ENCODE data around the gene RNU1-4.
"Not testable (repeated sequence)": the region's sequence is repeated elsewhere in the genome, so short reads cannot be mapped to it uniquely, and the experiment has no call there.

Gene RNU1-4

DNA sequence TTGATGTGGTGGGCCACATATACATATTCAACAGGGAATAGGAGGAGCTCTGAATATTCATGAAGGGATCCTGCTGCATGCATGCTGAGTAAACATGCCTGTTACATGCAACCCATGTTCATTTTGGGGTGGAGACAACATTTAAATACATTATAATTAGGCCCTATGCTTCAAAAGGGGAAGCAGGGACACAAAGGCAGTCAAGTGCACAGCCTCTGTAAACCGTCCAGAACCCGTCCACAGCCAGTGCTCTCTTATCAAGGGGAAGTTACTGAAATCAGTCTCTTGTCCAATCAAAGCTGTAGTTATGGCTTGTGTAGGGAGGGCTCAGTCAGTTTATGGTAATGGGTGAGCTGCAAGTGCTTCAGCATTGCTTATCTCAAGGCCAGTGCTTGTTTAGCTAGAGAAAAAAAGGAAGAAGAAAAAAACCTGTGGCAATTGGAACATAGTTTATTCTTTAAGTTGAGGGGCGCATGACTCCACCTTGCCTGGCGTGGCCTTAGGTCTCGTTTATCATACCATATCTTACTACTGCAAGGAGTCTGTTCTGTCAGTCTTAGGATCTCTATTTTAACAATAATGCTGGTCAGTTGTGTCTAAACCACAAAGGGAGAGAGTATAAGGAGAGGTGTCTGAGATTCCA, 7.9 kb upstream of the RNU1-4 start:
- DNase-seq: not testable (repeated sequence)

GRCh38 chr1:16741230-16741629, 914 bp downstream of the RNU1-4 start:
- DNase-seq: not testable (repeated sequence)

DNA sequence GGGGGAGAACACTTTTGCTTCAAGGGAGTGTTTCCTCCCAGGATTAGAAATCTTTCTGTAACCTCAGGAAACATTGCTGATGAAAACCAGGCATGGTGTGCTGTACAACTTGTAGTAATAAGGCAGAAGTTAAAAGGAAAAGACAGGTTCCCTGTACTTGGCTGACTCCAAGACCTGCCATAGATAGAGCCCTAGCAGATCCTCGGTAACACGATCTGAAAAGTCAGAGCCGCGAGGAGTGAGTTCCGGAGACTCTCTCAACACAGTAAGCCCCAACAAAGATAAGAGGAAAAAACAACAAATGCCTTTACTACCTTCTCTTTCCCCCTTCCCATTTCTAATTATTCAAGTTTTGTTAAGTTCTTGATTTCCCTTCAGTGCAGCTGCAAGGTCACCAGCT, 7.3 kb downstream of the RNU1-4 start:
- not testable (repeated sequence) for DNase-seq

- DNase-seq: not testable (repeated sequence)
Measured at GRCh38 chr1:16748710-16749109, 8.4 kb downstream of the RNU1-4 start.

DNA sequence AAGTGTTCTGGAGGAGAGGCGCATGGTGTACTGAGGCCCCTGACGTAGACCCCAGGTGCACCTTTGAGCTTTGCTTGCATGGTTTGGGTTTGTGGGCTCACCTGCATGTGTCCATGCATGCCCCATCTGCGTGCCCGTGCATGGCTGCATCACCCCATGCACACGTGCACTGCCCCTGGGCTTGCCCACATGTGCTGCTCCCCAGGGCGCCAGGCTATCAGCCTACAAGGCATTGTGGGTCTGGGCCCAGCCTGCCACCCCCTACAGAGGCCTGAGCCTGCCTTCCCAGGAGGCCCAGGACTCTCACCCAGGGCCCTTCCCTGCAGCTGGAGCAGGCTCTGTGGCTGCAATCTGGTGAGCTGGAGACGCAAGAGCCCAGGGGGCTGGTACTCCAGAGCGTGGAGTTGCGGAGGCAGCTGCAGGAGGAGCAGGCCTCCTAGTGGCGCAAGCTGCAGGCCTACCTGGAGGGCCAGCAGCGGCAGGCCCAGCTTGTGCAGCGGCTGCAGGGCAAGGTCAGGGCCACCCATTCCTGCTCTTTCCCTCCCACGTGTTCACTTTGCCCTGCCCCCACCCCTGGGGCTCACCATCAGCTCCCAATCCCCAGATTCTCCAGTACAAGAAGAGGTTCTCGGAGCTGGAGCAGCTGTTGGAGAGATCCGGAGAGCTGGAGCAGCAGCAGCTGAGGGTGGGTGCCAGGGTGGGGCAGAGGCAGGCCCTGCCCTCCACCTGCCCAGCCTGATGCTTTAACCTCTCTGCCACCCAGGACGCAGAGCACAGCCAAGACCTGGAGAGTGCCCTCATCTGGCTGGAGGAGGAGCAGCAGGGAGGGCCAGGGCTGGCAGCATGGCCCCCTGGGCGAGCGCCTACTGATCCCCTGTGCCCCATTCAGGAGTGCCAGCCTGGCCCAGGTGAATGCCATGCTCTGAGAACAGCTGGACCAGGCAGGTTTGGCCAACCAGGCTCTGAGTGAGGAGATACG, 9.9 kb downstream of the RNU1-4 start:
- DNase-seq: not testable (repeated sequence)

GRCh38 chr1:16752770-16753169, 12.5 kb downstream of the RNU1-4 start:
- DNase-seq: not testable (repeated sequence)

- not testable (repeated sequence) for DNase-seq
Measured at GRCh38 chr1:16755385-16755784, 15.1 kb downstream of the RNU1-4 start.

- not testable (repeated sequence) for DNase-seq
Measured at GRCh38 chr1:16755932-16756331, 15.6 kb downstream of the RNU1-4 start.

GRCh38 chr1:16757574-16757973, 17.3 kb downstream of the RNU1-4 start:
- not testable (repeated sequence) for DNase-seq

DNA sequence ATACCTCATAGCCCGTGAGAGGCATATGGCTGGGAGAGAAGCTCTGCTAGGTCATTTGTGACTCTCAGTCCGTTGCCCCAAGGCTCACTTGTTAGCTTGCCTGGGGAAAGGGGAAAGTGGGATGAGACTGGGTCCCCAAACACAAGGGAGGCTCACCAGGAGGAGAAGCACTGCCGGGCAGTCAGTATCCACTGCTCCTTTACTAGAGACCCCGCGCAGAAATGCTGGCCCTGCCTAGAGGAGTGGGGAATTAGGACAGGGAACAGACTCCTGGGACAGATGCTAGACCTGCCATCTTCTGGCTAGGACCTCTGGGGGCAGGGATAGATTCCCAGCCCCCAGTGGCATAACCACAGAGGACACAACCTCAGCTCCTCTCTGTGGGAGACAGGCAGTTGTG, 17.7 kb downstream of the RNU1-4 start:
- DNase-seq: not testable (repeated sequence)

- DNase-seq: not testable (repeated sequence)
Measured at GRCh38 chr1:16759041-16759493, 18.8 kb downstream of the RNU1-4 start.

- DNase-seq: not testable (repeated sequence)
Measured at GRCh38 chr1:16759650-16760455, 19.5 kb downstream of the RNU1-4 start.

- DNase-seq: not testable (repeated sequence)
Measured at GRCh38 chr1:16760456-16760765, 20.1 kb downstream of the RNU1-4 start.

- DNase-seq: not testable (repeated sequence)
Measured at GRCh38 chr1:16760801-16761200, 20.5 kb downstream of the RNU1-4 start.

DNA sequence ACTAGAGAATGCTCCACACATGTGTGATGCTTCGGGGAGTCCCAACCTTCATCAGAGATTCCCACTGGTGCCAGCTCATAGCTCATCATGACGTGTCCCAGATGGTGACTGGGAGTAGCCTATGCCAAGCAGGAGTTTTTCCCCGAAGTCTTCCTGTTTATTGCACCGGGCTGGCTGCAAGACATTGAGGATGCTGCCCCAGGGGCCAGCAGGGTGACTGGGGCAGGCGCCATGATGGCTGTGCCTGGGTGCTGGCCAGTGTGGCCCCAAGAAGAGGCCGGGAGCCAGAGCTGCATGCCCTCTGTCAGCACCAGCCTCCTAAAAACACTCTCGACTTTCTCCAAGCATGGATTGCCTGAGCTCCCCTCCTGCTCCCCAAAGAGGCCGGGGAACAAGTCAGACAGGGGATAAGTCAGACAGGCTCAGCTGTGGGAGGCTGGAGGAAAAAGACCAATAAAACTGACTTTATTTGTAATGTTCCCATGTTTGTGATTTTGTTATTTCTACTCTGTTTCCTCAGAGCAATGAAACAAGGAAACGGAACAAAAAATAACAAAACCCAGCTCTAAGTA, 24.0 kb downstream of the RNU1-4 start:
- DNase-seq: not testable (repeated sequence)

GRCh38 chr1:16764820-16765655, 24.7 kb downstream of the RNU1-4 start:
- DNase-seq: not testable (repeated sequence)

DNA sequence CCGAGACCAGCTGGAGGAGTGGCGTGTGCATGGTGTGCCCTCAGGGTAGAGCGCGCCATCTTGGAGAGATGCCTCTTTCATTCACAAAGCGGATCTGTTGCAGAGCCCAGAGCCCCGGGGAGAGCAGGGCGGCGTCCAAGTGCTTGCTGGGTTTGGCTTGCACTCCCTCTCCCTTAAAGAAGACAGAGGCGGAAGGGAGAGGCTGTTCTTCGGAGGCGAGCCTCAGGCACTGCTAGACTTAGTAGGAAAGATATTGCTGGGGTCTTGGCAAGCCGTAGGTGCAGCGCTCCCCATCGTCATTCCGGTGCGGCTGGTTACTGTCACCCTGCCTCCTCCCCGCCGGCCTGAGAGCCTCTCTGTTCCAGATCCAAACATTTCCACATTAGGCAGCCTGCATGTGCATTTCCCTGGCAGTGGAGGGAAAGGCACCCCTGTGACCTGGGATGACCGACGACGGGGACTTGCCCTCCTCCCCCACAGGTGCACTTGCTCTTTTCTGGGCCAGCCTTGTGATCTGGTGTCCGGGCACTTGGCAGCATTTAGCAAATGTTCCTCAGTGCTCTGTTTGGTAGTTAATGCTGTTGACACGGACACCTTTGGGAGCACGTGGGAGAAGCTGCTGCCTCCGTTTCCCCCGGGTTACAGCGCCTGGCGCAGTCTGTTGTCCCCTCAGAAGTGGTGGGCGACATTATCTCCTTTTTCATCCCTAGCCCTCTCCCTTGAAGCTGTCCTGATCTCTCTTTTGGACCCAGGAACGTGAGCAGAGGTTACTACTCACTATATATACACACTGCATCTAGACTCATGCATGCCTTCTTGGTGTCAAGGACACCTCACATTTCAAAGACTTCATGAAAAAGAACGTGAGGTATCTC, 25.7 kb downstream of the RNU1-4 start:
- DNase-seq: not testable (repeated sequence)

DNA sequence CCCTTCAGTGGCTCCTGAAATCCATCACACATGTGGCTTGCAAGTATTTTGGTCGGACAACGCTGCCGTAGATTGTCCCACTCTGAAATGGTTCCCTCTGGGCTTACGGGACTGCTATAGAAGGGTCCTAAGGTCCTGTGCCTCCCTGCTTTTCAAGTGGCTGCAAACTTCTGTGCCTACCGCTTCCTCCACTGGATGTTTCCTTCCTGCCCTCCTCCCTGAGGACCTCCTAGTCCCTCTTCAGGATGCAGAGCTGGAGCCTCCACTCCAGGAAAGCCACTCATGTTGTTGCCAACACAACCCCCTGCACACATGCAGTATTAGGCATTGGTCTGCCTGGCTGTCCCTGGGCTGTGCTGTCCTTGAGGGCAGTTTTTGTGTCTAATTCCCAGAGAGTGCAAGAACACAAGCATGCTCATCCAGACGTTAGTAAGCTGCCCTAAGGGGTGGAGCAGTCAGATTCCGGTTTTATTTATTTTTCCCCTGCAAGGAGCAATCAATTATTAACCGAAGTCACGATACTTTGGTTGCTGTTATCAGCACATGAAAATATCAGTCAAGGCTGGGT, 26.5 kb downstream of the RNU1-4 start:
- DNase-seq: not testable (repeated sequence)

- DNase-seq: not testable (repeated sequence)
Measured at GRCh38 chr1:16770139-16770759, 29.9 kb downstream of the RNU1-4 start.

Data from NCI-H2171 (cell line).